GM12878 (cell line): ENCODE results near the gene MAD1L1. TPM values are rescaled to one million over a fixed set of nuclear protein-coding genes. Genes with fewer than 3 reads are reported as not detected.

ENCODE experiments used
- ATAC-seq: fragments of 200-7000 bp; cut with Tn5 transposase; 3 replicates; pipeline ENCODE4 v1.9.1; 2020; ENCODE audit warnings: mild to moderate bottlenecking, moderate library complexity
- BruUV-seq: library from RNA; stranded (reverse); fragments of 400-500 nt; replicated peaks from 2 replicates; lab custom pipeline; 2021; lab: Mats Ljungman, UMichigan
- CTCF ChIA-PET: fragments of 300-600 bp; sonication (Branson Sonifier 250); formaldehyde crosslinking; extraction: SDS; loops from one replicate; lab custom pipeline; 2021; ENCODE audit warnings: inconsistent platforms; lab: Yijun Ruan, JAX
- POLR2A ChIA-PET: fragments of 350-600 bp; formaldehyde crosslinking; extraction: SDS; loops from one replicate; lab custom pipeline; 2021; ENCODE audit warnings: inconsistent platforms; lab: Charles Lee
- RAD21 ChIA-PET: fragments of 300-600 bp; sonication (Branson Sonifier 250); formaldehyde crosslinking; loops from one replicate; lab custom pipeline; 2023; ENCODE audit warnings: antibody characterized with exemption; ENCODE audit not compliant: unreplicated experiment; lab: Charles Lee
- SMC1A ChIA-PET: fragments of 300-600 bp; sonication (Branson Sonifier 250); formaldehyde crosslinking; loops from one replicate; lab custom pipeline; 2023; ENCODE audit not compliant: unreplicated experiment, uncharacterized antibody; lab: Charles Lee
- DNase-seq: peaks from one replicate; pipeline ENCODE4 v3.0.0-alpha.2; 2011; ENCODE audit warnings: low read depth, low spot score
- FAIRE-seq: peaks from 3 replicates; lab custom pipeline; 2011; peaks lifted over from hg19 to GRCh38; lab: Jason Lieb, UNC
- H2AFZ ChIP-seq: 2 replicates; pipeline ENCODE4 v1.6.0; 2011; ENCODE audit warnings: low read depth, low read length, control low read depth; ENCODE audit not compliant: control insufficient read depth
- H3K27ac ChIP-seq: 2 replicates; pipeline ENCODE4 v1.5.1; 2011; ENCODE audit warnings: control low read depth; ENCODE audit not compliant: control insufficient read depth, insufficient read depth
- H3K27me3 ChIP-seq, 2 experiments: replicated peaks in 1 of 2; 2 replicates each; pipeline versions ENCODE4 v1.6.0 to v1.6.1; 2011; ENCODE audit warnings: low read length in 1 of 2; ENCODE audit not compliant: control insufficient read depth in 2 of 2, insufficient read depth in 2 of 2
- H3K36me3 ChIP-seq, 2 experiments: 2 replicates each; pipeline ENCODE4 v1.5.1; 2011; ENCODE audit warnings: low read length in 1 of 2; ENCODE audit not compliant: control insufficient read depth in 2 of 2, insufficient read depth in 2 of 2
- H3K4me1 ChIP-seq: 2 replicates; pipeline ENCODE4 v1.6.1; 2011; ENCODE audit warnings: mild to moderate bottlenecking, low read length, moderate library complexity, mixed read lengths; ENCODE audit not compliant: control insufficient read depth, insufficient read depth
- H3K4me2 ChIP-seq: 2 replicates; pipeline ENCODE4 v1.6.0; 2011; ENCODE audit warnings: control low read depth; ENCODE audit not compliant: control insufficient read depth, insufficient read depth
- H3K4me3 ChIP-seq: fragments of 200-600 bp; sonication (generic); 2 replicates; pipeline ENCODE4 v1.5.1; 2016
- H3K79me2 ChIP-seq: 2 replicates; pipeline ENCODE4 v1.6.0; 2011; ENCODE audit warnings: low read length; ENCODE audit not compliant: control insufficient read depth, insufficient read depth
- H3K9ac ChIP-seq: 2 replicates; pipeline ENCODE4 v1.8.0; 2011; ENCODE audit warnings: low read length, control low read depth, mixed read lengths; ENCODE audit not compliant: control insufficient read depth, insufficient read depth
- H3K9me3 ChIP-seq: replicated peaks from 3 replicates; pipeline ENCODE4 v1.5.1; 2011; ENCODE audit warnings: mild to moderate bottlenecking, low read length; ENCODE audit not compliant: control insufficient read depth, insufficient read depth
- H4K20me1 ChIP-seq: 2 replicates; pipeline ENCODE4 v1.6.0; 2011; ENCODE audit not compliant: control insufficient read depth, insufficient read depth
- BACH1 ChIP-seq: fragments of 450-650 bp; IDR thresholded peaks from 2 replicates; pipeline ENCODE4 v1.6.1; 2017; ENCODE audit warnings: mild to moderate bottlenecking, borderline replicate concordance
- CHD4 ChIP-seq: fragments of 200-600 bp; sonication (generic); IDR thresholded peaks from 2 replicates; pipeline ENCODE4 v1.6.1; 2016; ENCODE audit warnings: mild to moderate bottlenecking
- SMC3 ChIP-seq: IDR thresholded peaks from 2 replicates; pipeline ENCODE4 v1.6.1; 2011; ENCODE audit warnings: low read length, improper control_type of control experiment, borderline replicate concordance
- WGBS: methylation state at CpG from one replicate; pipeline ENCODE4 v1.1.6; 2016; ENCODE audit warnings: low lambda C conversion rate; ENCODE audit not compliant: insufficient replicate concordance, insufficient coverage; ENCODE audit errors: missing lambda C conversion rate; 5-methylcytosine and 5-hydroxymethylcytosine counted together
- in situ Hi-C: fragments of 300-500 bp; cut with MboI; formaldehyde crosslinking; loops from 9 replicates; pipeline ENCODE4 v1.14.3; 2018; ENCODE audit warnings: mixed read lengths
- intact Hi-C: fragments of 100-400 bp; cut with micrococcal nuclease; formaldehyde crosslinking; loops from one replicate; pipeline ENCODE4 v1.14.2; 2022; ENCODE audit not compliant: unreplicated experiment
- polyA plus RNA-seq, 11 experiments: library from polyadenylated mRNA; depleted of rRNA in 4 of 11; unstranded in 6 of 11; stranded (reverse) in 5 of 11; fragments of >200 nt; fragmentation: Nextera tagmentation in 4 of 11; fragmentation: Illumina TruSeq in 1 of 11; extraction: Ambion mirVana in 4 of 11; extraction: Trizol in 1 of 11; gene quantifications; 1 replicate in 1 of 11; 2 replicates in 10 of 11; pipeline versions ENCODE4 v1.2.1 to v1.2.3, GENCODE V29; 2011 to 2016; ENCODE audit warnings: inconsistent platforms in 2 of 11, missing spikeins in 2 of 11, low read depth in 1 of 11
- total RNA-seq, 4 experiments: library from RNA; depleted of rRNA in 3 of 4; stranded (reverse); fragments of >200 nt in 3 of 4; fragmentation: Illumina TruSeq in 1 of 4; extraction: Trizol in 1 of 4; gene quantifications; 2 replicates each; pipeline versions ENCODE4 v1.2.1 to v1.2.3, GENCODE V29; 2013 to 2021
- TF ChIP-seq, protein P1 (sequence below): IDR thresholded peaks from 2 replicates; pipeline ENCODE4 v1.6.1; 2011; ENCODE audit warnings: borderline replicate concordance, low read depth, mild to moderate bottlenecking, moderate library complexity, low read length; ENCODE audit not compliant: insufficient read depth, poor library complexity, severe bottlenecking
- TF ChIP-seq, protein P2 (sequence below): fragments of 450-650 bp; formaldehyde crosslinking; IDR thresholded peaks from 2 replicates; pipeline ENCODE4 v1.4.0; 2022; ENCODE audit warnings: mild to moderate bottlenecking, moderate library complexity
- TF ChIP-seq, protein P3 (sequence below): fragments of 450-650 bp; IDR thresholded peaks from 2 replicates; pipeline ENCODE4 v1.6.1; 2017; ENCODE audit warnings: mild to moderate bottlenecking, low read depth, inconsistent platforms; ENCODE audit not compliant: poor library complexity, severe bottlenecking
- TF ChIP-seq, protein P4 (sequence below): IDR thresholded peaks from 2 replicates; pipeline ENCODE4 v1.6.1; 2012; ENCODE audit warnings: low read length, inconsistent platforms

The MAD1L1 gene
- total and polyA plus RNA-seq, 10 of the 15 experiments (the other 5 are each of a cell fraction or from before 2014, with no cell fraction given): 2.2 to 76.8 (median 38.3) TPM

DNA sequence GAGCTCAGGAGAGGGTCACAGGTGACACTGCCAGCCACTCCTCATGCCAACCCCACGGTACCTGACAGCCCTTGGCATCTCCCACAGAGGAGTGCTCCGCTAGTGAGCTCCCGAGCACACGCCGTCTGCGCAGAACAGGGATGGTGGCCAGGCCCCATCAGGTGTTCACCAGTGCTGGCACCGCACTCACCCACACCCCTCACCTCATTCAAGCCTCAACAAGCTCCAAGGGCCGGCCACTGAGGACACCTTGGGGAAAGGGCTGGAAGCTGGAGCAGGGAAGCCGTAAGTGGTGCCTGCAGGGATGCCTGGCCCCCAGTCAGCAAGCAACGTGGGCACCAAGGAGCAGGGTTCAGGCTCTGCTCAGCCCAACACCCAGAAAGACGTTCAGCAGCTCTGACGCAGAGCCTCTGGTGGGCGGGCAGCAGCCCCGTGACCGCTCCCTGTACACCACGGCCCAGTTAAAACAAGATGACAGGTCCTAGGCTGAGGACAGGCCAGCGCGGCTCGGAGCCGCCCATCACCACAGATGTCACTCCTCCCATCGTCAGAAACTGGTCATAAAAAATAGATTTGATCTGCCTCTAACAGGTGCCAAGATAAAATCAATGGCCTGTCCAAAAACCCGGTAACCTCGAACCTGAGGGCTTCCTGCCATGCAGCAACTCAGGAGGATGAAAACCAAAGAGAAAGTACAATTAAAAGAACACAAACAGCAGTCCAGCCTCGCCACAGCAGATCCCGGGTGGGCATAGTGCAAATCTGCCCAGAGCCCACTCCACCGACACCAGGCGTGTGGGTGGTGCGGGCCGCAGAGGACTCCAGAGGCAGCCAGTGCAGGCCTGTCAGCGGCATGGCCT, 275.9 kb downstream of the MAD1L1 start (continued):
- TF ChIP-seq, protein P1, sequence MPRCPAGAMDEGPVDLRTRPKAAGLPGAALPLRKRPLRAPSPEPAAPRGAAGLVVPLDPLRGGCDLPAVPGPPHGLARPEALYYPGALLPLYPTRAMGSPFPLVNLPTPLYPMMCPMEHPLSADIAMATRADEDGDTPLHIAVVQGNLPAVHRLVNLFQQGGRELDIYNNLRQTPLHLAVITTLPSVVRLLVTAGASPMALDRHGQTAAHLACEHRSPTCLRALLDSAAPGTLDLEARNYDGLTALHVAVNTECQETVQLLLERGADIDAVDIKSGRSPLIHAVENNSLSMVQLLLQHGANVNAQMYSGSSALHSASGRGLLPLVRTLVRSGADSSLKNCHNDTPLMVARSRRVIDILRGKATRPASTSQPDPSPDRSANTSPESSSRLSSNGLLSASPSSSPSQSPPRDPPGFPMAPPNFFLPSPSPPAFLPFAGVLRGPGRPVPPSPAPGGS: no peak

DNA sequence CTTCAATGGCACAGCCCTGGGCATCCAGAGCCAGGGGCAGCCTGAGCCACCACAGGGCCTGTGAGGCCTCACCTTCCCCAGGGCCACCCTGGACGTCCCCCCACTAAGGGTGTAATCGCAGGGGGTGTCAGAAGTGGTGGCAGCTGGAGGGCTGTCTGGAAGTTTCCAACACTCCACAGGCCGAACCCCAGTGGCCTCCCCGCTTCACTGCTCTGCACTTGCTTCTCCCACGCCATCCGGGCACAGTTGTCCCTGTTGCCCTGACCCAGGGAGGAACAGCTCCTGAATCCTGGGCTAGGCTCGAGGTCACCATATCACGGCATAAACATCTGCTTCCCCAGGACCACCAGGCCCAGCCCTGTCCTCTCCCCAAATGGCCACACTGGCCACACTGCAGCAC, 276.6 kb downstream of the MAD1L1 start:
- ChIA-PET RAD21 (no interaction called here), SMC1A (no interaction called here), POLR2A (no interaction called here), CTCF (no interaction called here)
- H3K27me3 ChIP-seq: no peaks in the 10 kb centered on the region
- peaks cover 0 to 7% of the 10 kb centered on the region in 2 experiments; a peak in 2 of 4 replicates for H3K36me3 ChIP-seq
- no peak overlapping the region for H3K27ac ChIP-seq
- 90% methylated on average over 7 of the region's 8 CpGs for WGBS
- DNase-seq (no peak), FAIRE-seq (no peak)
- H3K4me1 ChIP-seq: no peaks in the 10 kb centered on the region
- no peak overlapping the region for H3K9ac ChIP-seq
- peaks cover 6% of the 10 kb centered on the region; the same call in 2 of the 3 replicates for H3K9me3 ChIP-seq
- H3K4me3 ChIP-seq: no peak overlapping the region
- no peak overlapping the region for H2AFZ ChIP-seq
- TF ChIP-seq, protein P2, sequence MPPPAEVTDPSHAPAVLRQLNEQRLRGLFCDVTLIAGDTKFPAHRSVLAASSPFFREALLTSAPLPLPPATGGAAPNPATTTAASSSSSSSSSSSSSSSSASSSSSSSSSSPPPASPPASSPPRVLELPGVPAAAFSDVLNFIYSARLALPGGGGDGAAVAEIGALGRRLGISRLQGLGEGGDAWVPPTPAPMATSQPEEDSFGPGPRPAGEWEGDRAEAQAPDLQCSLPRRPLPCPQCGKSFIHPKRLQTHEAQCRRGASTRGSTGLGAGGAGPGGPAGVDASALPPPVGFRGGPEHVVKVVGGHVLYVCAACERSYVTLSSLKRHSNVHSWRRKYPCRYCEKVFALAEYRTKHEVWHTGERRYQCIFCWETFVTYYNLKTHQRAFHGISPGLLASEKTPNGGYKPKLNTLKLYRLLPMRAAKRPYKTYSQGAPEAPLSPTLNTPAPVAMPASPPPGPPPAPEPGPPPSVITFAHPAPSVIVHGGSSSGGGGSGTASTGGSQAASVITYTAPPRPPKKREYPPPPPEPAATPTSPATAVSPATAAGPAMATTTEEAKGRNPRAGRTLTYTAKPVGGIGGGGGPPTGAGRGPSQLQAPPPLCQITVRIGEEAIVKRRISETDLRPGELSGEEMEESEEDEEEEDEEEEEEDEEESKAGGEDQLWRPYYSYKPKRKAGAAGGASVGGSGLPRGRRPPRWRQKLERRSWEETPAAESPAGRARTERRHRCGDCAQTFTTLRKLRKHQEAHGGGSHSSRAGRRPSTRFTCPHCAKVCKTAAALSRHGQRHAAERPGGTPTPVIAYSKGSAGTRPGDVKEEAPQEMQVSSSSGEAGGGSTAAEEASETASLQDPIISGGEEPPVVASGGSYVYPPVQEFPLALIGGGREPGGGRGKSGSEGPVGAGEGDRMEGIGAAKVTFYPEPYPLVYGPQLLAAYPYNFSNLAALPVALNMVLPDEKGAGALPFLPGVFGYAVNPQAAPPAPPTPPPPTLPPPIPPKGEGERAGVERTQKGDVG (CRISPR knock-in tag): no peak
- TF ChIP-seq CHD4 (no peak), SMC3 (no peak), BACH1 (no peak)
- TF ChIP-seq, protein P3, sequence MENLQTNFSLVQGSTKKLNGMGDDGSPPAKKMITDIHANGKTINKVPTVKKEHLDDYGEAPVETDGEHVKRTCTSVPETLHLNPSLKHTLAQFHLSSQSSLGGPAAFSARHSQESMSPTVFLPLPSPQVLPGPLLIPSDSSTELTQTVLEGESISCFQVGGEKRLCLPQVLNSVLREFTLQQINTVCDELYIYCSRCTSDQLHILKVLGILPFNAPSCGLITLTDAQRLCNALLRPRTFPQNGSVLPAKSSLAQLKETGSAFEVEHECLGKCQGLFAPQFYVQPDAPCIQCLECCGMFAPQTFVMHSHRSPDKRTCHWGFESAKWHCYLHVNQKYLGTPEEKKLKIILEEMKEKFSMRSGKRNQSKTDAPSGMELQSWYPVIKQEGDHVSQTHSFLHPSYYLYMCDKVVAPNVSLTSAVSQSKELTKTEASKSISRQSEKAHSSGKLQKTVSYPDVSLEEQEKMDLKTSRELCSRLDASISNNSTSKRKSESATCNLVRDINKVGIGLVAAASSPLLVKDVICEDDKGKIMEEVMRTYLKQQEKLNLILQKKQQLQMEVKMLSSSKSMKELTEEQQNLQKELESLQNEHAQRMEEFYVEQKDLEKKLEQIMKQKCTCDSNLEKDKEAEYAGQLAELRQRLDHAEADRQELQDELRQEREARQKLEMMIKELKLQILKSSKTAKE: no peak
- TF ChIP-seq, protein P4, sequence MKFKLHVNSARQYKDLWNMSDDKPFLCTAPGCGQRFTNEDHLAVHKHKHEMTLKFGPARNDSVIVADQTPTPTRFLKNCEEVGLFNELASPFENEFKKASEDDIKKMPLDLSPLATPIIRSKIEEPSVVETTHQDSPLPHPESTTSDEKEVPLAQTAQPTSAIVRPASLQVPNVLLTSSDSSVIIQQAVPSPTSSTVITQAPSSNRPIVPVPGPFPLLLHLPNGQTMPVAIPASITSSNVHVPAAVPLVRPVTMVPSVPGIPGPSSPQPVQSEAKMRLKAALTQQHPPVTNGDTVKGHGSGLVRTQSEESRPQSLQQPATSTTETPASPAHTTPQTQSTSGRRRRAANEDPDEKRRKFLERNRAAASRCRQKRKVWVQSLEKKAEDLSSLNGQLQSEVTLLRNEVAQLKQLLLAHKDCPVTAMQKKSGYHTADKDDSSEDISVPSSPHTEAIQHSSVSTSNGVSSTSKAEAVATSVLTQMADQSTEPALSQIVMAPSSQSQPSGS: no peak
- TF ChIP-seq, all 136 proteins: peak for 0
- no peak for ATAC-seq
- intact Hi-C loops (no loop called here), in situ Hi-C loops (no loop called here)
- no TSS peak for BruUV-seq
- Histone ChIP-seq H3K79me2 (no peaks in the 10 kb centered on the region), H4K20me1 (no peaks in the 10 kb centered on the region), H3K4me2 (no peak overlapping the region)
